ENCODE results near the gene TAOK3. TPM values are rescaled to one million over a fixed set of nuclear protein-coding genes. Genes with fewer than 3 reads are reported as not detected.

TAOK3 gene
- total and polyA plus RNA-seq, 9 of the 15 experiments (the other 6 are each of a cell fraction or from before 2014, with no cell fraction given) = 24.3 to 83.5 (median 47.1) TPM

GRCh38 chr12:118371321-118372282 is 1.1 kb downstream of the TAOK3 start (continued):
- TF ChIP-seq, protein P1, sequence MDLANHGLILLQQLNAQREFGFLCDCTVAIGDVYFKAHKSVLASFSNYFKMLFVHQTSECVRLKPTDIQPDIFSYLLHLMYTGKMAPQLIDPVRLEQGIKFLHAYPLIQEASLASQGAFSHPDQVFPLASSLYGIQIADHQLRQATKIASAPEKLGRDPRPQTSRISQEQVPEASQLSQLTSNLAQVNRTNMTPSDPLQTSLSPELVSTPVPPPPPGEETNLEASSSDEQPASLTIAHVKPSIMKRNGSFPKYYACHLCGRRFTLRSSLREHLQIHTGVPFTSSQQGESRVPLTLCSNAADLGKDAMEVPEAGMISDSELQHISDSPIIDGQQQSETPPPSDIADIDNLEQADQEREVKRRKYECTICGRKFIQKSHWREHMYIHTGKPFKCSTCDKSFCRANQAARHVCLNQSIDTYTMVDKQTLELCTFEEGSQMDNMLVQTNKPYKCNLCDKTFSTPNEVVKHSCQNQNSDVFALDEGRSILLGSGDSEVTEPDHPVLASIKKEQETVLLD (IDR thresholded peaks at IDR 0.05) = no peak
- TF ChIP-seq KAT2B (IDR thresholded peaks at IDR 0.05; ENCODE audit: low read depth, low read length) = no peak
- TF ChIP-seq FOXM1 (IDR thresholded peaks at IDR 0.05; ENCODE audit: low read depth) = no peak
- no peak for TF ChIP-seq FOXM1 (CRISPR knock-in tag; IDR thresholded peaks at IDR 0.05; ENCODE audit: low read depth)
- no peak for TF ChIP-seq CREB3 (tag; conservative IDR thresholded peaks at IDR 0.05; ENCODE audit: low read depth)
- no peak for TF ChIP-seq ZNF586 (CRISPR knock-in tag; conservative IDR thresholded peaks at IDR 0.05)
- TF ChIP-seq ZBTB17 (CRISPR knock-in tag; IDR thresholded peaks at IDR 0.05) = peak; percentile 86
- TF ChIP-seq ZC3H8 (IDR thresholded peaks at IDR 0.05) = no peak
- peak; percentile 33; the same call in 1 of the 2 replicates for TF ChIP-seq SMARCE1 (IDR thresholded peaks at IDR 0.05)
- no peak for TF ChIP-seq EWSR1 (IDR thresholded peaks at IDR 0.05; ENCODE audit: borderline replicate concordance, low read depth, partially characterized antibody)
- no peak for TF ChIP-seq NFRKB (IDR thresholded peaks at IDR 0.05; ENCODE audit: low read depth)
- no peak for TF ChIP-seq BRCA1 (IDR thresholded peaks at IDR 0.05)
- TF ChIP-seq BRCA1 (CRISPR knock-in tag; IDR thresholded peaks at IDR 0.05) = no peak
- no peak for TF ChIP-seq ATF1 (CRISPR knock-in tag; IDR thresholded peaks at IDR 0.05)
- TF ChIP-seq ATF1 (tag; IDR thresholded peaks at IDR 0.05) = no peak
- no peak for TF ChIP-seq RBM39 (optimal IDR thresholded peaks at IDR 0.05; ENCODE audit: low read depth, low read length)
- TF ChIP-seq ZNF282 (CRISPR knock-in tag; IDR thresholded peaks at IDR 0.05) = no peak
- no peak for TF ChIP-seq YY1 (IDR thresholded peaks at IDR 0.05; ENCODE audit: borderline replicate concordance in 1 of 3, control insufficient read depth in 1 of 3, extremely low read depth in 1 of 3, insufficient read depth in 3 of 3, insufficient read length in 1 of 3, insufficient replicate concordance in 2 of 3, low read depth in 1 of 3, low read length in 2 of 3)
- TF ChIP-seq SRSF3 (IDR thresholded peaks at IDR 0.05; ENCODE audit: insufficient read depth, low read length) = no peak
- TF ChIP-seq EGR1 (conservative IDR thresholded peaks at IDR 0.05) = no peak
- no peak for TF ChIP-seq JUNB (CRISPR knock-in tag; conservative IDR thresholded peaks at IDR 0.05)
- peak; percentile 37 for TF ChIP-seq KDM5B (IDR thresholded peaks at IDR 0.05; ENCODE audit: insufficient replicate concordance, low read depth, low read length)
- TF ChIP-seq RBFOX2 (IDR thresholded peaks at IDR 0.05; ENCODE audit: low read depth, low read length) = peak; percentile 65
- no peak for TF ChIP-seq ZFP36 (IDR thresholded peaks at IDR 0.05; ENCODE audit: low read depth, low read length, partially characterized antibody)
- no peak for TF ChIP-seq TRIM28 (IDR thresholded peaks at IDR 0.05)
- no peak for TF ChIP-seq HDAC6 (IDR thresholded peaks at IDR 0.05; ENCODE audit: low read depth, low read length)
- no peak for TF ChIP-seq ARID2 (IDR thresholded peaks at IDR 0.05)
- no peak for TF ChIP-seq NR2C1 (IDR thresholded peaks at IDR 0.05)
- no peak for TF ChIP-seq NR2C1 (tag; IDR thresholded peaks at IDR 0.05)
- no peak for TF ChIP-seq MTA2 (IDR thresholded peaks at IDR 0.05; ENCODE audit: low read depth)

Measured in K562 (cell line).